ENCODE measurements around the gene GATA2.
A peak's percentile ranks its signal among the peaks of the same experiment; 100 is the strongest.

GATA2 gene

DNA sequence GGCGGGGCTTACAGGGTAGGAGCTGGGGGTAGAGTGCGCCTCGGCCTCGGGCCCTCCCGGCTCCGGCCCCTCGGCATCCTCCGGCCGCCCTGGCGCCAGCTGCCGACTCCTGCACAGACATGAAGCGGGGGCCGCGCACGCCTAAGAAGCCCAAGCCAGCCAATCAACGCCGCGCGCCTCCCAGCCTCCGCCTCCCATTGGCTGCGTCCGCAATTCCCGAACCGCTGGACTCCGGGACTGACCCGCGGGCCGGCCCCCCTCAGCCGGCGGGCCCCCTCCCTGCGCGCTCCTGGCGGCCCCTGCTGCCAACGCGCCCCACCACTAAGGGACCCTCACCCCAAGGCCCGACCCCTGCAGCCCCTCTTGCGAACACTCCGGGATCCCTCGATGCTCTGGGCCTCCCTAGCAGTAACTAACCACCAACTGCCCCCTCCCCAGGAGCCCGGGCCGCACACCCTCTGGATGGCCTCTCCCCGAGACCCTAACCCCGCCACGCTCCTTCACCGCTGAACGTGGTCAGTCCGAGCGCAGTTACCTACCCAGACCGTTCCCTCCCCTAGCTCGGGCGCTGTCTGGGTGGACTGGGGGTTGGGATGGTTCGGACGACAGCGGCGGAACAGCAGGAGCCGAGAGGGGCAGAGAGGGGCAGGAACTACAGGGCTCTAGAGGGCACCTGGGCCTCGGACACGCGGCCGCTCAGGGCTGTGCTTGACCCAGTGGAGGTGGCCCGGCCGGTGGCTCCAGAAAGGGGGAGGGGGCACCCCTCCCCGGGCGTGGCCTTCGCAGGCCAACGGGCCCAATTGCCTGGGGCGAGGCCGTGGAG is 5.0 kb downstream of the GATA2 start:
- peak; percentile 60 for DNase-seq

DNA sequence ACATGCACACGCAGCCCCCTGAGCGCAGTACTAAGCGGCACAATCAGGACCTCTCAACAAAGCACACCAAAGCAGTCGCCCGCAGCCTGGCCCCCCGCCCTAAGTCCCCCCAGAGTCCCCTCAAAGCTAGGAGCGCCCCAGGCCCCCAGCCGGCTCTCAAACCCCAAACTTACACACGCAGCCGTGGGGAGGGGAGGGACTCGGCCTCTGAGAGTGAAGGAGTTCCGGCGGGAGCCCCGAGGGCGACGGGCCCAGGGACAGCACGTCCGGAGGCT is 5.5 kb downstream of the GATA2 start:
- no peak for DNase-seq

DNA sequence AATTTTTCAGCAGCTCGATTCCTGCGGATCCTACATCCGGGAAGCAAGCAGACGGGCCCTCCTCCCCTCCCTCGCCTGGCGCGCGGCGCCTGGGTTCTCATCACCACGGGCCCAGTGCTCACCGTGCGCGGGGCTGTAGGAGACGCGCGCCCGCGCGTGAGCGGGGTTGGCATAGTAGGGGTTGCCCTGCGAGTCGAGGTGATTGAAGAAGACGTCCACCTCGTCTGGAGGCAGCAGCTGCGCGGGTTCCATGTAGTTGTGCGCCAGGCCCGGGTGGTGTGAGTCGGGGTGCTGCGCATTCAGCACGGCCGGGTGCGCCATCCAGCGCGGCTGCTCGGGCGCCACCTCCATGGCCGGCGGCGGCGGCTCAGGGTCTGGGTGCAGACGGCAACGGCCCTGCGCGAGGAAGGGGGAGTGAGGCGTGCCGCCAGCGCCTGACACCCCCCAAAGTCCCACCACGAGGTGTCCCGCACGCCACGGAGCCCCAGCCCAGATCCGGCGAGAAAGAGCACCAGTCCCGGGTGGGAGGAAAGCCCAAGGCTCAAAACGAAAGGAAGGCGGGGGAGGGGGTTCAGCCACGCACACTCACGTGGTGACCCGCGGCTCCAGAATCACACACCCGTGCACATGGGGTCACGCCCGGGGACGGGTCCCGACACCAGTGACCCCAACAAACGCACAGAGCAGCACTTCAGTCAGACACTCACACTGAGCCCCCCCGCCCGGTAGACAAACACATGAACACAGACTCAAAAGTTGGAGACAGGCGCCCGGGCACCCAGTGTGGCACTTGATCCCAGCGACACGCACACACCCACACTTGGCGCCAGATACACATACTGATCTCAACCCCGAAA is 6.1 kb downstream of the GATA2 start:
- DNase-seq, result no peak

DNA sequence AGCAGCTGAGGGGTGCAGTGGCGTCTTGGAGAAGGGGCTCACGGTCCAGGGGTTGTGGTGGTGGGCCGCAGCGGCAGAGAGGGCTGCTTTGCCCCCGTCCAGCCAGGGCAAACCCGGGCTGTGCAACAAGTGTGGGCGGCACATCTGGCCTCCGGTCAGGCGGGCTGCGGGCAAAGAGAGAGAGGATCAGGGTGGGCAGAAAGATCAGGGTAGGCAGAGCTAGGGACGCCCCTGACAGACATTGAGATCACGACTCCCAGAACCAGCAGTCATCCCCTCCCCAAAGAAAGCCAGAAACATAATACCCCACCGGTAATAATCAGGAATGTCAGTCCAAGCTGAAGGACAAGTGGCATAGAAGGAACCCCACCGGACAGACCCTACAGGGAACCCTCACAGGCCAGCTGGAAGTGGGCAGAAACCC is 6.8 kb downstream of the GATA2 start:
- DNase-seq, result no peak

DNA sequence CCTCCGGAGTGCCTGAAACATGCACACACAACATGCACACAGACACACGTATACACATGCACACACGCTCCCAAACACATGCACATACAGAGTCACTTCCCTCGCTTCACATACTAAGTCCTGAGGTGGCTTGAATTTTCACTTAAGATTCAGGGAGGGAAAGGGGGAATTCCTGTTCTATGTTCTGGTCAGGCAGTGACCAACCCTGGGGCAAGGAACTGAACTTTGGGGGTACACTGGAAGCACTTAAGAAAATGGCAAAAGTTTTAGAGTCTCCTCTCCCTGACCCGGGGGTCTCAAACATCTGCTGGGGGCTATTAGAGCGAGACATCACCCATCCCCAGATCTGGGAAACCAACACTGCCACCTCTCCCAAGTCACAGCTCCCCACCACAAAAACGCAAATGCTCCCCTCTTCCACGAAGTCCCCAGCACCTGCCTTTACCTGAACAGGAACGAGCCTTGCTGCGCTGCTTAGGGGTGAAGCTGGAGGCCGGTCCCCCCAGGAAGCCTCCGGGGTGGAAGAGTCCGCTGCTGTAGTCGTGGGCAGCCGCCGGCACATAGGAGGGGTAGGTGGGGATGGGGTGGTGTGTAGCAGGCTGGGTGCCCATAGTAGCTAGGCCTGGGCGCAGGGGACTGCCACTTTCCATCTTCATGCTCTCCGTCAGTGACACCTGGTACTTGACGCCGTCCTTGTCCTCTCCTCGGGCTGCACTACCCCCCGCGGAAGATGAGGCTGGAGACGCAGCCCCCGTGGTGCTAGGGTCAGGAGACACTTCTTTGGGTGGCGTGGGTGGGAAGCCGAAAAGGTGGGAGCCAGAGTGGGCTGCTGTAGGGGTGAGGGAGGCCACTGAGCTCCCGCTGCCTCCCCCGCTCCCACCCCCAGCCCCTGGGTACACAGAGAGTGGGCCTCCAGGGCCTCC is 7.5 kb downstream of the GATA2 start:
- DNase-seq, result no peak

DNA sequence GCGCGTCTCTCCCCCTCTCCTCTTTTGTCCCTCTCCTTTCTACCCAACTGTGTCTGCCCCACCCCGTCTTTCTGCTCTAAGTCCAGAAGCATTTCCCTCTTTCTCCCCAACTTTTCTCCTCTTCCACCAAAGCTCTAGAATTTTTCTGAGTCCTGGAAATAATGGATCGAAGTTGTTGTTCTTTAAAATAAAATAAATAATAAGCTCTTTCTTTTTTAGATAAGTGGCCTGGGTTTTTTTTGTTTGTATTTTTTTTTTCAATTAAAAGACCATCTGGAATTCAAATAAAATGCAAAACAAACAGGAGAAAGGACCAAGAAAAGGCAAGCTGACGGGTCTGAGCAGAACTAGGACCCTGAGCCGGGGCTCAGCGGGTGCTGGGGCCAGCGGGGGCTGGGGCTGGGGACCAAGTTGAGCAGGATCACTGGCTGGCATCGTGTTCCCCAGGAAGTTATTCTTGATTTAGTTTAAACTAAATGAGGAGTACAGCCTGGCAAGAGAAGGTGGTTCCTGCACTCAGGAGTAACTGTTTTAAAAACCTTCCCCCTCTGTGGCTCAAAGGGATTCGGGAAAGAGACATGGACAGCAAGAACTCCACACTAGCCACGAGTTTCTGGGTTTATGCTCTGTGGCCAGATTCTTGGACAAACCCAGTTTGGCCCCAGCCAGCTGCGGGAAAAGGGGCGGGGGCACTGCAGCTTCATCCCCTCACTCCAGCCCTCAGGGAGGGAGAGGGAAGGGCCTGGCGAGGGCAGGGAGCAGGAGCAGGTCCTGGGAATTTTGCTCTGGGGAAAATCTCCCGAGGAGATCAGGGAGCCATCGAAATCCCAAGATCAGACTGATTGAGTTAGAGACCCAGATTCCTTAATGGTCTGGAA is 8.4 kb downstream of the GATA2 start:
- DNase-seq, result no peak

DNA sequence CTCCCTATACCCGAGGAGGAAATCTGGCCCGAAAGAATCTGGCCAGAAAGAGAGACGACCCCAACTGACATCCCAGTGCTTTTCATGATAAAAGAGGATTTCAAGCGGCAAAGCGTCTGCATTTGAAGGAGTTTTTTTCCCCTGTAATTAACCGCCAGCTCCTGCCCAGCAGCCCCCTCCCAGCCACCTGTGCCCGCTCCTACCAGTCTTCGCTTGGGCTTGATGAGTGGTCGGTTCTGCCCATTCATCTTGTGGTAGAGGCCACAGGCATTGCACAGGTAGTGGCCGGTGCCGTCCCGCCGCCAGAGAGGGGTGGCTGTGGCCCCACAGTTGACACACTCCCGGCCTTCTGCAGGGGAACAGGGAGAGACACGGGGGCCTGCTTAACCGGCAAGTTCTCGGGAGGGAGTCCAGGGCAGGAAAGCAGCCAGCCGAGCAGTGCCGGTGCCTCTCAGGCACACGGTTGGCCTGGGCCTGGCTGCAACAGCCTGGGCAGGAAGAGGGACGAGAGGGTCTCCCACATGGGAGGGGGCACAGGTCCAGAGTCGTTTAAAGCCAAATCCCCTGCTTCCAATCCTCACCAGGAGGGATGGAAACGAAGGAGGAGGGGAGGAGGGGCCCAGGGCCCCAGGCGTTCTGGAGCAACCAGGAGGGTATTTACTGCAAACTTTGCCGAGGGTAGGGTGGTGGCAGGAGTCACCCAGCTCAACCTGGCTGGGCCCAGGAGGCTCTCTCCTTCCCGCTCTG is 9.2 kb downstream of the GATA2 start:
- no peak for DNase-seq

DNA sequence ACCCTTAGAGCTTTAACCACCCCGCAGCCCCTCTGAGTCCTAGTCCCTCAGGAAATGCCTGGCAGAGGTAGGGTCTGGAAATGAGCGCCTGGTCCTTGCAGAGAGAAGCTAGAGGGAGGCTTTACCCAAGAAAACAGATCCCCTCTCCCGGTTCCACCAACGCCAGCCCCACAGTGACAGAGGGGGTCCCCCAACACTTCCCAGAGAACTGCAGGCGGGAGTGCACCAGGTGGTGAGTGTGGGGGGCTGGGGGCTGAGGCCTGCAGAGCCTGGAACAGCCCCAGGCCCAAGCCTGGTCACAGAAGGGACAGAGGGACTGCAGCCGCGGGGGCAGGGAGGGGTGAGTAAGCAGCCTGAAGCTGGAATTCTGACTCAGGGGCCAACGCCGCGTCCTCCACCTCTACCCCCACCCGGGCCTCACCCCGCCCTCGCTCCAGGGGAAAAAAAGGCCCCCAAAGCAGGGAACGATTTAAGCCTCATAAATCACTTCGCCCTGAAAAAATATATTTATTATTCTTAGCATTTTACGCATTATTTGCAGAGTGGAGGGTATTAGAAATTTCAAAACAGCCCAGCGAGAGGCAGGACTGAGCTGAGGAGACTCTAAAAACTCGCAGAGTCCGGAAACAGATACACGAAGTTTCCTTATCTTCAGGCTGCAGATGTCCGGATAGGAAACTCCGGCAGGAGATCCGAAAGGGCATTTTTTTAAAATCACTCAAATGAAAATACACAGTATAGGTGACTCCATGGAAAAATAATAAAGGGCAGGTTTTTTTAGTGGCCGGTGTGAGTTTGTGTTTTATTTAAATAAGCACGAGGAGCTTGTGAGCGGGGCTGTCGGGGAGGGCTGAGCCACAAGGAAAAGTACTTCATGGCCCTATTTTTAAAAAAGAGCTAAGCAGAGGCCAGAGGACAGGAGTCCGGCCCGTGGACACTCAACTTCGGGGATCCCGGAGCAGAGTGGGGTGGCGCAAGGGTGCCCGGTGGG is 10.0 kb downstream of the GATA2 start:
- DNase-seq, result no peak

DNA sequence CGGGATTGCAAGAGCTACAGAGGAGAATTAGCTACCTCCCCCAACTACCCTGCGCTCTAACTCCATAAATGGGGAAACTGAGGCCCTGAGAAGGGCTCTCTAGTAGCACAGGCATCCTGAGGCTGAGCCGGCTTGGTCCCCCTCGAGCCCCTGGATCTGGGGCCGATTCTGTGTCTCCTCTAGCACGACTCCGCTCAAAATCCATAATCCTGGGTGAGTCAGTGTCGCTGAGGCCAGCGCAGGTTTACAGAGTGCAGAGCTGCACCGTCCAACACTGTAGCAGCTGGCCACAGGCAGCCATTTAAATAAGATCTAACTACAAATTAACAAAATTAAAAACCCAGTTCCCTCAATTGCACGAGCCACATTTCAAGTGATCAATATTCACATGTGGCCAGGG is 10.8 kb downstream of the GATA2 start:
- DNase-seq, result no peak

DNA sequence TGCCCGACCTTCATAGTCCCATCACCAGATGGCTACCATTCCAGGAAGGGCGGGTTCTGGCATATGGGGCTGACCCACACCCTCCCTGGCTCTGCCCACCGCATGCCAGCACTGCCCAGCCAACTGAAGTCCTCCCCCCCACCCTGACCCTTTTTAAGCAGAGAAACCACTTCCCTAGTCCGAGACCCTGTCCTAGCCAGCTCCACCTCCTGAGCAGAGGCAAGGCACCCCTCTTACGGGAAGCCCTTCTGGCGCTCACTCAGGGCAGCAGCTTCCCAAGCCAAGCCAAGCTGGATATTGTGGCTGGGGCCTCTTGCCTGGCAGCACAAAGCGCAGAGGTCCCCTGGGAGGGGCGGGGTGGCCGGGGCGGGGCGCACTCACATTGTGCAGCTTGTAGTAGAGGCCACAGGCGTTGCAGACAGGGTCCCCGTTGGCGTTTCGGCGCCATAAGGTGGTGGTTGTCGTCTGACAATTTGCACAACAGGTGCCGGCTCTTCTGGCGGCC is 11.5 kb downstream of the GATA2 start:
- no peak for DNase-seq

DNA sequence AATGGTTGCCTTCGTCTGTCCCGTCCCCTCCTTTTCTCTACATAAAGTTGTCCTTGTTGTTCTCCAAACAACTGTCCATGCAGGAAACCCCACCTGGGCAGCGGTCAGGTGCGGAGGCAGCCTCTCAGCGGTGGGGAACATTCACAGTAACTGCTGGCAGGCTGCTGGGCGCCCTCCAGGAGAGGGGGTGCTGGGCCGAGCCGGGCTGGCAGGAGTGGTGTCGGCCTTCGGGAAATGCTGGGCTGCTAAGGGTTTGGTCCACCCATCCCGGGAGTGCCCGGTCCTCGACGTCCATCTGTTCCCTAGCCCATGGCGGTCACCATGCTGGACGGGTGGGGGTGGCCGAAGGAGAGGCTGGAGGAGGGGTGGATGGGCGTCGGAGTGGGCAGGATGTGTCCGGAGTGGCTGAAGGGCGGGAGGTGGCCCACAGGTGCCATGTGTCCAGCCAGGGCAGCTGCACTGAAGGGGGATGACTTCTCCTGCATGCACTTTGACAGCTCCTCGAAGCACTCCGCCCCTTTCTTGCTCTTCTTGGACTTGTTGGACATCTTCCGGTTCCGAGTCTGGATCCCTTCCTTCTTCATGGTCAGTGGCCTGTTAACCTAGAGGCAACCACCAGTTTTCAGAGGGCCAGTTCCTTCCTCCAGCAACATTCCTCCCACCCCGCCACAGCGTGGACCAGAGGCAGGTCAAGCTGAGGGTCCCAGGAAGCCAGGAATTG is 12.1 kb downstream of the GATA2 start:
- no peak for DNase-seq

DNA sequence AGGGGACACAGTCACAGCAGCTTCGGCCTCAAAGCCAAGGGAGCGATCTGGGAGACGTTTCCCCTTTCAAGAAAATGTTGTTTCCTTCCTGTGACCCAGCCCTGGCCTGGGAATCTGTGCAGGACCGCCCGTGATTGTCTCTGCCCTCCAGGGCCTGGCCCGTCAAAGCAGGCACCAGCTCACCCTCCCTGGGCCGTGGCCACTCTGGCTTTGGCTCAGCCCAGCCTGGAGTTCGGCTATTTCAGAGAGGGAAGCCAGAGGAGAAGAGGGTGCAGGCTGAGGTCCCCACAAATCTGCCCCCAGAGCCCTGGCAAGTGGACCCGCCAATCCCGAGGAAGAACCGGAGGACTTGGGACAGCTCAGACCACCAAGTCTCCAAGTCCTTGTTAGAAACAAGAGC is 12.7 kb downstream of the GATA2 start:
- DNase-seq, result no peak

DNA sequence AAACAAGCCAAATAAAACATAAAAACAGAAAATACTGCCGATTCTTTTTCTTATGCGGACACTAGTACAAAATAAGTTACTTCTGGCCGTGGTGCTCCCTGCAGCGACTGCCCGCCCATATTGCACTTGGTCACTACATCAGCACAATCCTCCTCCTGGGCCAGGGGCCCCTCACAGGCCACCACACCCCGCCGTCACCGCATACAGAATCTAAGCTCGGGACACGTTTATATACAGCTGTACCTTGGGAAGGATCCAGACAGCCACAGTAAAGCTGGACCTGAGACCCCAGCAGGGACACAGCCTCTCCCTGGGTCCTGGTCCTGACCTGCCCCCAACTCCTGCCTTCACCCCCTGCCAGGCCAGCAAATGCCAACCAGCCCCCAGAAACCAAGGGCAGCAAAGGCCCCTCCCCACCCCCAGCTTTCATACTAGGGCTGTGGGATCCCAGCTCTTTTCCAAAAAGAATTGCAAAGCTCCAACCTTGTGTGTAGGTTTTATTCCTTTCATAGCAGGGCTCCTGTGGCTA is 13.4 kb downstream of the GATA2 start:
- DNase-seq, result no peak

DNA sequence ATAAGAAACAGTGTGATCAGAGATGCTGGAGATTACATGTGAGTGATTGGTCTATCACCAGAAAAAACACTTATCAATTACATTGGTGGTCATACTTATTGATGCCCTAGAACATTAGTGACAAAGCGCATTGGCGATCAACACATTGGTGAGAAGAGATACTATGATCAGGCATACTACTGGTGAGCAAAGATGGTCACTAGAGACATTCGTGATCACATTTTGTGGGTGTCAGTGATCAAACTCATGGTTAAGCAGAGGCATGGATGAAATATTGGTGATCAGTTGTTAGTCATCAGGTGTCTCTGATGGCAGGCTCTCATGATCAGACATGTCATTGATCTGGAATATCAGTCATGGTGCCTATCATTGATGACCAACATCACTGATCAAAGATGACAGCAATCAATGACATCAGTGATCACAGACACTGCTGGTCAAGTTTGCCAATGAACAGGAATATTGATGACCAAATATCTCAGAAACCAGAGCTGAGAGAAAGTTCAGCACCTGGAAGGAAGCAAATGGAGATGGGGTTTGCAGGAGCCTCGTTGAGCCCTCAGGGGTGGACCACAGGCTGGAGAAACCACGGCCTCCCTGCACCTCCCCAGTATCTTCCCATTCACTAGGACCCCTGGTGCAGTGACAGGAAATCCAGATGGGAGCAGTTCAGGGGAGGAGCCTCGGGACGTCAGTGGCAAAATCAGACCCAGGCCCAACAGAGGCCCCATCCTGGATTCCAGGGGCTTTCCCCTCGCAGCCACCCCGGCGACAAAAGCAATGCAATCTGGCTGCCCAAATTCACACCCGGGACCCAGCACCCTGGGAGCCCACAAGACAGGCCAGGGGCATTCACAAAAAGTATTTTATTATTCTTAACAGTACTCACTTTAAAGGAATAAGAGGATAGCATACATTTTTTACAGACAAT is 14.2 kb downstream of the GATA2 start:
- DNase-seq, result no peak

DNA sequence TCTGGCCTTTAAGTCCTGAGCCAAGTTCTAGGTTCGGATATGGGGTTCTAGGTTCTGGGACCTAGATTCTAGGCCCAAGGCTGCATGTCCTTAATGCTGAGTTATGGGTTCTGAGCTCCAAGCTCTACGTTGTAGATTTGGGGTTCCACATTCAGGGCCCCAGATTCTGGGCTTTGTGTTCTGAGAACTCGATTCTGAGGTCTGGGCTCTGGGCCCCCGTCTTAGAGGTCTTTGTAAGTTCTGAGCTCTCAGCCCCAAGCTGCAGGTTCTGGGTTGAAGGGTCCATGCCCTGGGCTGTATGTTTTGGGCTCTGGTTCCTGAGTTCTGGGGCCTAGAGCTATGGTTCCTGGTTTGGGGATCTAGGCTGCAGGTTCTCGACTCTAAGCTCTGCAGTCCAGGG is 16.3 kb downstream of the GATA2 start:
- no peak for DNase-seq

DNA sequence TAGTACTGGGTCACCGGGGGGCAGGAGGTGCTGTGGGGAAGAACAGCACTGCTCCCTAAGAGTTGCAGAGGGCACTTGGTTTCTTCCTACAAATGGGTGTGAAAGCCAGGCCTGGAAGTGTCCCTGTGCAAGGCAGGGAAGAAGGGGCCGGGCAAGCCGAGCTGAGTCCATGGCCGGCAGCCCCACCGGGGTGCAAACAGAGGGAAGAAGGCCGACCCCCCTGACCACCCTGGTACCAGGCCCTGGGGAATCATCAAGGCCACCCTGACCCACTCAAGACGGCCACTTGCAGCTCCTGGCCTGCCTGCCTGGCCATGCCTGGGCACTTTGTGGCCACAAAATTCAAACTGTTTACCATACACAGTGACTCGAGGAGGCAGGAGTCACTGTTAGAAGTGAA is 17.6 kb downstream of the GATA2 start:
- DNase-seq, result no peak

DNA sequence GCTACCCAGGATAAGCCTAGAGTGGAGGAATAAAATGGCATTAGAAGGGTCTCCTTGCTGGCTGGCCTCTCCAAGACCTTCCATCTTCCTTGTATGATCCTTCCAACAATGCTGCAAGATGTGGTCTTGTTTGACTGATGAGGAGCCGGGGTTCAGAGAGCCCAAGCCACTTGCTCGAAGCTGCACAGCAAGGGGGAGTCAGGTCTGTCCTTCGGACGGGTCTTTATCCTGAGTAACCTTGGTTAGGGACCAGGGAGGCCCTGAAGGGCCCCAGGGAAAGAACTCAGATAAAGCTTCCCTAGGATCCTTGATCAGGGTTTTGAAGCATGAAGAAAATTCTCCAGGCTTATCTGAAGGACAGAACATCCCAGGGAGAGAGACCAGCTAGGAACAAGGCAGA is 19.3 kb downstream of the GATA2 start:
- no peak for DNase-seq

DNA sequence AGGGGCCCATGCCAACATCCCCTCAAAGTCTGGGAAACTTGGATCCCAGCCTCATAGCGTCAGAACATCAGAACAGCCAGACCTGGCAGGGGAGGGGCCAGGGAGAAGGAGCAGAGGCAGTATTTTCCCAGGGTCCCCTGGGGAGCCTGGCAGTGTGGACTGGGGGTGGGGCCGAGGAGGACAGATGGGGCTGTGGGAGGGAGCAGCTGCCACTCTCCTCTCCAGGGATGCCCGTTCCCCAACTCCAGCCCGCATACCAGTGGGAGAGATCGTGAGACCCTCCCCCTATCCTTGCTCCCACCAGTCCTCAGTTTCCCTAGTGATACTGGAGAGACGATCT is 19.9 kb downstream of the GATA2 start:
- no peak for DNase-seq

Measured in NCI-H748 treated with DMSO at 0.1 percent for 48 hours (cell line).